Measurements from ENCODE around the gene METAP2. TPM values are rescaled to one million over a fixed set of nuclear protein-coding genes. Genes with fewer than 3 reads are reported as not detected.
"Not testable (repeated sequence)": the region's sequence is repeated elsewhere in the genome, so short reads cannot be mapped to it uniquely, and the experiment has no call there.

The METAP2 gene
- total RNA-seq, 1 donor from 2014 or later, result 79.8 TPM

DNA sequence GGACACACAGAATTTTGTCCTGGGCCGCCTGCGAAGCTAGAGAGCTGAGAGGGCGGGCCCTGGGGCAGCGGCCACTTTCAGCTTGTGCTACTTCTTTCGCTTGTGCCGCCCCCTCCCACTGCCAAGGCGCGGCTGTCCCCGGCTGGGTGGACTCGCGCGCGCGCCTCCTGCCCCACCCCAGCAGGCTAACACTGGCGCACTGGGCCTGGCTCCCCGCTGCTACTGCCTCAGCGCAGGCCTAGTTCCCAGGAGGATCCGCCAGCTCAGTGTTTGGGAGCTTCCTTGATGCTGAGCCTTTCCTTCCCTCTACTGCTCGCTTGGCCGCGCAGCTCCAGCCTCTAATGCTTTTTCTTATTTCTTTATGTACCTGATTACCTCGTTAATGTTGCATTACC is 27.4 kb upstream of the METAP2 start:
- H3K36me3 Mint-ChIP-seq, result no peaks in the 10 kb centered on the region
- no peak overlapping the region for H3K27ac Mint-ChIP-seq
- peaks cover 9% of the 10 kb centered on the region for H3K27me3 Mint-ChIP-seq
- no peak for TF ChIP-seq CTCF (conservative IDR thresholded peaks at IDR 0.05)
- H3K9me3 Mint-ChIP-seq, result peaks cover 6% of the 10 kb centered on the region
- H3K4me3 Mint-ChIP-seq, result peak overlapping the region; percentile 74
- no peak for DNase-seq (ENCODE audit: extremely low spot score, unreplicated experiment)
- peaks cover 4% of the 10 kb centered on the region for H3K4me1 Mint-ChIP-seq (ENCODE audit: unreplicated experiment)

- peak overlapping the region; percentile 60 for H3K27ac Mint-ChIP-seq
- H3K4me1 Mint-ChIP-seq (ENCODE audit: unreplicated experiment); H3K27me3 Mint-ChIP-seq; DNase-seq (ENCODE audit: extremely low spot score, unreplicated experiment); H3K9me3 Mint-ChIP-seq; H3K36me3 Mint-ChIP-seq: not testable (repeated sequence)
- peak overlapping the region; percentile 48 for H3K4me3 Mint-ChIP-seq
Observed at GRCh38 chr12:95449656-95450055, 24.3 kb upstream of the METAP2 start.

DNA sequence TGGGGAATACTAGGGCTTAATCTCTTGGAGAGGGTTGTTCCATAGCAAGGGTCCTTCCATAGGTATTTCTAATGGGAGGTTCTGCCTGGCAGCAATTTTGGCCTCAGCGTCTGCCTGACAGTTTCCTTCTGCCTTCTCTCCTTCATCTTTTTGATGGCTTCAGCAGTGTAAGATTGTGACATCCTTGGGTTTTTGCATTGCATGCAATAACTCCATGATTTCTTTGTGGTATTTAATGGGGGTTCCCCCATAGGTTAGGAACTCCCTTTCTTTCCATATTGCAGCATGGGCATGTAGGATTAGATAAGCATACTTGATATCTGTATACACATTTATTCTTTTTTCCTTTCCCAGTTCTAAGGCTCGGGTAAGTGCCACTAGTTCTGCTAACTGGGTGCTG is 21.5 kb upstream of the METAP2 start:
- not testable (repeated sequence) for DNase-seq (ENCODE audit: extremely low spot score, unreplicated experiment); H3K27ac Mint-ChIP-seq; H3K27me3 Mint-ChIP-seq; H3K4me1 Mint-ChIP-seq (ENCODE audit: unreplicated experiment); H3K36me3 Mint-ChIP-seq; H3K4me3 Mint-ChIP-seq; H3K9me3 Mint-ChIP-seq

DNA sequence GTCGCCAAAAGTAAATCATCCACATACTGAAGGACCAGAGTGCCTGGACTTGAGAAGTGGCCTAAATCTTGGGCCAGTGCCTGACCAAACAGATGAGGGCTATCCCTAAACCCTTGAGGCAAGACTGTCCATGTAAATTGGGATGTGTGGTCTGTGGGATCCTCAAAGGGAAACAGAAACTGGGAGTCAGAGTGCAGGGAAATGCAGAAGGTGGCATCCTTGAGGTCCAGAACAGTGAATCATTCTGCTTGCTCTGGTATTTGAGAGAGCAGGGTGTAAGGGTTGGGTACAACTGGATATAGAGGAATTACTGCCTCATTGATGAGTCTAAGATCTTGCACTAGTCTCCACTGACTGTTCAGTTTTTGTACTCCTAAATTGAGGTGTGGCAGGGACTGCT is 20.1 kb upstream of the METAP2 start:
- H3K27me3 Mint-ChIP-seq; H3K27ac Mint-ChIP-seq; H3K4me3 Mint-ChIP-seq; H3K9me3 Mint-ChIP-seq; H3K4me1 Mint-ChIP-seq (ENCODE audit: unreplicated experiment); H3K36me3 Mint-ChIP-seq; DNase-seq (ENCODE audit: extremely low spot score, unreplicated experiment): not testable (repeated sequence)

DNA sequence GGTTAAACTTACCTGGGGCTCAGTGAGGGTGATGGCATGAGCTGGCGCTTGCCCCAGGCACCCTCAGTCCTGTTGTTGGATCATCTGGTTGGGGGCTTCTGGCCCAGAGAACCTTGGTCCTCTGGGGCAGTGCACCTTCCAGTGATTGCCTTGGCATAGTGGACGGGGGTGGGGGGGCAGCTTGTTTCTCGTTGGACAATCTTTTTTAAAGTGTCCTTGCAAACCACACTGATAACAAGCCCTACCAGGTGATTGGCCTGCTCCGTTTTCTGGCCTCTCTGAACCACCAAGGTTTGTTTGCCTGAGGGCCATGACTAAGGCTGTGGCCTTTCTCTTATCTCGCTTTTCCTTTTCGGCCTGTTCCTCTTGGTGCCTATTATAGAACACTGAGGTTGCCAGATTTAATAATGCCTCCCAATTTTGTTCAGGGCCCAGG is 19.2 kb upstream of the METAP2 start:
- H3K4me1 Mint-ChIP-seq (ENCODE audit: unreplicated experiment); H3K27me3 Mint-ChIP-seq; DNase-seq (ENCODE audit: extremely low spot score, unreplicated experiment); H3K36me3 Mint-ChIP-seq; H3K4me3 Mint-ChIP-seq; H3K27ac Mint-ChIP-seq; H3K9me3 Mint-ChIP-seq: not testable (repeated sequence)

- DNase-seq (ENCODE audit: extremely low spot score, unreplicated experiment); H3K36me3 Mint-ChIP-seq; H3K4me3 Mint-ChIP-seq; H3K9me3 Mint-ChIP-seq; H3K27ac Mint-ChIP-seq; H3K4me1 Mint-ChIP-seq (ENCODE audit: unreplicated experiment); H3K27me3 Mint-ChIP-seq: not testable (repeated sequence)
Observed at GRCh38 chr12:95457605-95458004, 16.3 kb upstream of the METAP2 start.

- no peaks in the 10 kb centered on the region for H3K4me1 Mint-ChIP-seq (ENCODE audit: unreplicated experiment)
- no peaks in the 10 kb centered on the region for H3K36me3 Mint-ChIP-seq
- no peak overlapping the region for H3K27ac Mint-ChIP-seq
- TF ChIP-seq CTCF (conservative IDR thresholded peaks at IDR 0.05), result no peak
- H3K4me3 Mint-ChIP-seq, result no peak overlapping the region
- H3K9me3 Mint-ChIP-seq, result peaks cover 4% of the 10 kb centered on the region
- DNase-seq (ENCODE audit: extremely low spot score, unreplicated experiment), result no peak
- no peaks in the 10 kb centered on the region for H3K27me3 Mint-ChIP-seq
Observed at GRCh38 chr12:95458761-95459160, 15.2 kb upstream of the METAP2 start.

DNA sequence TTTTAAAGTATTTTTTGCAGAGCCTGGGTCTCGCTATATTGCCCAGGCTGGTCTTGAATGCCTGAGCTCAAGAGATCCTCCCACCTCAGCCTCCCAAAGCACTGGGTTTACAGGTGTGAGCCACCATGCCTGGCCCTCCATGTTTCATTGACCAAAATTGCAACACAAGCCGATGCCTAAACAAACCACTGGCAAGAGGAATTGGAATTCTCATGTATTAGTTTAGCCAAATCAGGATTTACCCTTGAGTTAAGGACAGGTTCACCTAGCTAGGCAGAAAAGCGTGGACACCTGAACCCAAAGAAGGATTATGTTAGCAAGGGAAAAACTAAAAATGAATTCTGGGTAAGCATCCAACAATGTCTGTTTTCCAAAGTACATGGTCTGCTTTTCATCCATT is 14.6 kb upstream of the METAP2 start:
- Mint-ChIP-seq H3K4me3 (no peak overlapping the region), H3K4me1 (ENCODE audit: unreplicated experiment) (no peaks in the 10 kb centered on the region), H3K36me3 (no peaks in the 10 kb centered on the region), H3K27ac (no peak overlapping the region), H3K9me3 (peaks cover 4% of the 10 kb centered on the region), H3K27me3 (no peaks in the 10 kb centered on the region)
- DNase-seq (ENCODE audit: extremely low spot score, unreplicated experiment), result no peak
- no peak for TF ChIP-seq CTCF (conservative IDR thresholded peaks at IDR 0.05)

All from type B pancreatic cell (in vitro differentiated cells).